IPS-15b (cell line): Measurements from ENCODE around the gene CYTH3.

ENCODE experiments used
- H3K27me3 ChIP-seq: one replicate; pipeline ENCODE4 v1.6.1; 2013; ENCODE audit warnings: low read length; ENCODE audit not compliant: control insufficient read depth, insufficient read depth
- H3K36me3 ChIP-seq: one replicate; pipeline ENCODE4 v1.6.1; 2013; ENCODE audit warnings: low read length; ENCODE audit not compliant: control insufficient read depth, insufficient read depth
- H3K4me1 ChIP-seq: one replicate; pipeline ENCODE4 v1.6.1; 2013; ENCODE audit warnings: mild to moderate bottlenecking, low read length; ENCODE audit not compliant: control insufficient read depth, insufficient read depth
- H3K4me3 ChIP-seq: one replicate; pipeline ENCODE4 v1.5.1; 2013; ENCODE audit warnings: low read depth, low read length
- H3K9ac ChIP-seq: one replicate; pipeline ENCODE4 v1.6.1; 2013; ENCODE audit warnings: low read depth, mild to moderate bottlenecking, low read length
- H3K9me3 ChIP-seq: one replicate; pipeline ENCODE4 v1.6.1; 2013; ENCODE audit warnings: mild to moderate bottlenecking, low read length; ENCODE audit not compliant: control insufficient read depth, insufficient read depth

The CYTH3 gene

GRCh38 chr7:6117533-6117932, 154.9 kb downstream of the CYTH3 start:
- Histone ChIP-seq H3K4me1 (no peaks in the 10 kb centered on the region), H3K27me3 (no peaks in the 10 kb centered on the region)

GRCh38 chr7:6116211-6116610, 156.2 kb downstream of the CYTH3 start:
- Histone ChIP-seq H3K9me3 (no peaks in the 10 kb centered on the region), H3K9ac (no peak overlapping the region), H3K27me3 (no peaks in the 10 kb centered on the region), H3K36me3 (peaks cover 12% of the 10 kb centered on the region), H3K4me1 (no peaks in the 10 kb centered on the region), H3K4me3 (no peak overlapping the region)

More at GRCh38 chr7:6117533-6117932, 154.9 kb downstream of the CYTH3 start:
- Histone ChIP-seq H3K9me3 (no peaks in the 10 kb centered on the region), H3K4me3 (no peak overlapping the region), H3K9ac (no peak overlapping the region), H3K36me3 (peaks cover 12% of the 10 kb centered on the region)
